IgD-negative memory B cell (primary cell): ENCODE measurements around the gene IRF2BP2. TPM values are rescaled to one million over a fixed set of nuclear protein-coding genes. Genes with fewer than 3 reads are reported as not detected.

Experiments used
- H3K27ac Mint-ChIP-seq, 3 donors: one replicate each; pipeline ENCODE4 v1.8.0; 2020 to 2022; ENCODE audit warnings: mild to moderate bottlenecking in 3 of 3, mixed read lengths in 3 of 3, moderate library complexity in 1 of 3
- H3K27me3 Mint-ChIP-seq: one replicate; pipeline ENCODE4 v1.8.0; 2021; ENCODE audit warnings: mixed read lengths
- H3K36me3 Mint-ChIP-seq: one replicate; pipeline ENCODE4 v1.8.0; 2020; ENCODE audit warnings: mild to moderate bottlenecking, mixed read lengths
- H3K4me1 Mint-ChIP-seq, 3 donors: one replicate each; pipeline ENCODE4 v1.8.0; 2020 to 2022; ENCODE audit warnings: mixed read lengths in 3 of 3, mild to moderate bottlenecking in 1 of 3
- H3K4me3 Mint-ChIP-seq, 4 donors: one replicate each; pipeline ENCODE4 v1.8.0; 2020 to 2022; ENCODE audit warnings: mild to moderate bottlenecking in 4 of 4, mixed read lengths in 4 of 4, moderate library complexity in 3 of 4
- H3K9me3 Mint-ChIP-seq, 3 donors: one replicate each; pipeline ENCODE4 v1.8.0; 2020 to 2021; ENCODE audit warnings: mixed read lengths in 3 of 3, mild to moderate bottlenecking in 1 of 3
- polyA plus RNA-seq: library from polyadenylated mRNA; unstranded; fragments of 300-500 nt; fragmentation: Illumina TruSeq; gene quantifications from one replicate; pipeline ENCODE4 v1.2.3, GENCODE V29; 2021

The IRF2BP2 gene
- 39.1 TPM for polyA plus RNA-seq

DNA sequence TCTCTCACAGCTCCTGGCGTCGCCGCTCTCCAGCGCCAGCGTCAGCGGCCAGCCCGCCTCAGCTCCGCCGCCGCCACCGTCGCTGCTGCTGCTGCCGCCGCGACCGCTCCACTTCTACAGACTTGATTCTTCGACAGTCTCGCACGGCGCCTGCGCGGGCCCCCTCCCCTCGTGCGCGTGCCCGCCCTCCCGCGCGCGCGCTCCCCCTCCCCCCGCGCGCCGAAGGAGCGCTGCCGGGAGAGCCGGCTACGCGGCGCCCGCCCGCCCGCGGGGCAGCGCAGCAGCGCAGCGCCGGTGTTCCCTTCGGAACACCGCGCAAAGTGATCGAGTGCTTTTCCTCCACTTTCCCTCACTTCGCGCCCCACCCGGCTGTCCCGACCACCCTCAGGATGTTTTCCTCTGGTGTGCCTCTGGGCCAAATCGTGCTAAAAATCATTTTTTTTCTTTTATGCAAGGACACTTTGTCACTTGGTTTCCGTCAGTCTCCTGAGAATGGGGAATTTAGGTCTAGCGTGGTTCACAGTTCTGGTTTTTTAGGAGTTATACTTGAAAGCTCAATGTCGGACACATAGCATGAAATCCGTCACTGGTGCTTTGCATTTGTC, at the start of gene IRF2BP2:
Gene IRF2BP2, minus strand, starts transcription at position 118 of the 605 bp plus-strand sequence. CDS start 684 bp downstream, outside the sequence.
- H3K4me3 Mint-ChIP-seq = peak within 1 kb of the TSS; percentile 83 to 98 (median 91)
- peaks cover 9% of the 10 kb centered on the region for H3K36me3 Mint-ChIP-seq
- H3K27me3 Mint-ChIP-seq = no peaks in the 10 kb centered on the region
- H3K4me1 Mint-ChIP-seq = peaks cover 43 to 48% (median 44%) of the 10 kb centered on the region in 3 donors
- H3K9me3 Mint-ChIP-seq = peaks cover 0 to 2% (median 1%) of the 10 kb centered on the region in 3 donors
- peak within 1 kb of the TSS; percentile 91 to 98 (median 95) for H3K27ac Mint-ChIP-seq

DNA sequence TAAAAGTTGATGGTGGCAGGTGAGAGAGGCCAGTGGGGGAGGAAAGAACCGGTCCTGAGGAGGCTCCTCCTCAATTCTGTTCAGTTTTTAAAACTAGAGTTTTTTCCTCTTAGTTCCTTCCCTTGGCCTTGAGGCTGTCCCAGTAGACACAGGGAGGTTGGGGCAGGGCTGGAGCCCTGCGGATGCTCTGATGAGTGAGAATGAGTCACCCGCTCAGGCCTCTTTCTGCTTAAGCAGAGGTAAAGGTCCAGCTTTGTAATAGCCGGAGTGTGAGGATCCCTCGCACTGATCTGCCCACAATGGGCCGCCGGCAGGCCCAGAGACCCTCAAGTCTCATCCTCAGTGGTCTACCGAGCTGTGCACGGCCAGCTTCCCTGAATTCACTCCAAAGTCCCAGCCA, 49.6 kb upstream of the IRF2BP2 start:
- H3K4me1 Mint-ChIP-seq = peaks cover 0 to 5% (median 4%) of the 10 kb centered on the region in 3 donors
- no peaks in the 10 kb centered on the region for H3K27me3 Mint-ChIP-seq
- H3K36me3 Mint-ChIP-seq = no peaks in the 10 kb centered on the region
- H3K27ac Mint-ChIP-seq = no peak overlapping the region
- no peak overlapping the region for H3K4me3 Mint-ChIP-seq
- H3K9me3 Mint-ChIP-seq = no peaks in the 10 kb centered on the region

GRCh38 chr1:234658138-234658537, 48.2 kb upstream of the IRF2BP2 start:
- Mint-ChIP-seq H3K27ac (no peak overlapping the region), H3K4me1 (peaks cover 0 to 5% (median 4%) of the 10 kb centered on the region in 3 donors), H3K27me3 (no peaks in the 10 kb centered on the region), H3K4me3 (no peak overlapping the region), H3K9me3 (peaks cover 0 to 3% (median 0%) of the 10 kb centered on the region in 3 donors), H3K36me3 (no peaks in the 10 kb centered on the region)

DNA sequence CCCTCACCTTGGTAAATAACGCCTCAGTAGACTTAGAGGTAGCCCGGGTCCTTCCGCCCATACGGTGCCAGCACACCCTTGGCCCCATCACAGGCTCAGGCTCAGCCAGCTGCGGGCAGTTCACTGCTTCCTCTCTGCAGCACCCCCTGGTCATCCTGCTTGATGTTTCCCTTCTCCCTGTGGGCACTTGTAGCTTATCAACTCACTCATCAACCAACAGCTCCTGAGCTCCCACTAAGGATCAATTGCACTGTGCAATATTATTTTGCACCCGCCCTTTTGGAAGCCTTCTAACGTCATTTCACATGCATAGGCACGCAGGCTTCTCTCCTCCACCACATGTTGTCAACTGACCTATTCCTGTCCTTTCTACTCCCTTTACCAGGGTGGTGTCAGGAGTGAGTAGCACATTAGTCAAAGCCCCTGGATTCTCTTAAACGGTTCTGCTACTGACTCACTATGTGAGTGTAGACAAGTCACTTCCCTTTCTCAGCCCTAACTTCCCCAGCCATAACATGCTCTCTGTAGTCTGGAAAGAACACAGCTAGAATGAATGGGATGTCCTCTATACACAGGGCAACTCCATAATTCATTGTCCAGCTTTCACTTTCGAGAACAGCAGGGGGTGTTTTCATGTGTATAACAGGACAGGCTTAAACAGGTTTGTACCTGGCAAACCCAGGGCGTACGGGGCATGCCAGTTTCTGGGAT, 47.1 kb upstream of the IRF2BP2 start:
- no peak overlapping the region for H3K27ac Mint-ChIP-seq

GRCh38 chr1:234656070-234656895, 46.3 kb upstream of the IRF2BP2 start:
- peaks cover 0 to 3% (median 0%) of the 10 kb centered on the region in 3 donors for H3K9me3 Mint-ChIP-seq
- H3K27ac Mint-ChIP-seq = no peak overlapping the region
- no peaks in the 10 kb centered on the region for H3K27me3 Mint-ChIP-seq
- H3K36me3 Mint-ChIP-seq = no peaks in the 10 kb centered on the region
- no peak overlapping the region for H3K4me3 Mint-ChIP-seq
- peaks cover 0 to 5% (median 4%) of the 10 kb centered on the region in 3 donors for H3K4me1 Mint-ChIP-seq

More for the DNA sequence above, 47.1 kb upstream of the IRF2BP2 start:
- peaks cover 0 to 3% (median 0%) of the 10 kb centered on the region in 3 donors for H3K9me3 Mint-ChIP-seq
- no peaks in the 10 kb centered on the region for H3K36me3 Mint-ChIP-seq
- peaks cover 0 to 5% (median 4%) of the 10 kb centered on the region in 3 donors for H3K4me1 Mint-ChIP-seq
- no peaks in the 10 kb centered on the region for H3K27me3 Mint-ChIP-seq
- H3K4me3 Mint-ChIP-seq = no peak overlapping the region

- Mint-ChIP-seq H3K36me3 (no peaks in the 10 kb centered on the region), H3K4me3 (no peak overlapping the region), H3K27me3 (no peaks in the 10 kb centered on the region), H3K27ac (no peak overlapping the region), H3K4me1 (peaks cover 0 to 5% (median 4%) of the 10 kb centered on the region in 3 donors), H3K9me3 (peaks cover 0 to 3% (median 0%) of the 10 kb centered on the region in 3 donors)
Measured at GRCh38 chr1:234655328-234656069, 45.5 kb upstream of the IRF2BP2 start.

DNA sequence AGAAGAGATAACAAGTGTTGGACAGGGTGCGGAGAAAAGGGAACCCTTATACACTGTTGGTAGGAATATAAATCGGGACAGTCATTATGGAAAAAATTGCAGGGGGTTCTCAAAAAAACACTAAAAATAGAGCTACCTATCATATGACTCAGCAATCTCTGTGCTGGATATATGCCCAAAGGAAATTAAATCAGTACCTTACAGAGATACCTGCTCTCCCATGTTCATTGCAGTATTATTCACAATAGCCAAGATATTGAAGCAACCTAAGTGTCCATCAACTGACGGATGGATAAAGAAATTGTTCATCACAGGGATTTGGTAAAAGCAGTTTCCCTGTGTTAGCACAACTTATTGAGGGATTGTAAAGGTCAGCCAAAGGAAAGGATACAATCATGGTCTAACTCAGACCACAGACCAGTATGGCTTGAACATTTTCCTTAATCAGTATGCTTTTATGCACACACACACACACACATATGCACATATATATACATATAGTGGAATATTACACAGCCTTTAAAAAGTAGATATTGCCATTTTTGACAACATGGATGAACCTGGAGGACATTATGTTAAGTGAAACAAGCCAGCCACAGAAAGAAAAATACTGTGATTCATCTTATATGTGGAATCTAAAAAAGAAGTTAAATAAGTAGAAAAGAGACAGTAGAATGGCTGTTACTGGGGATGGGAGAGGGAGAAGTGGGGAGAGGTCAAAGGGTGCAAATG, 44.2 kb upstream of the IRF2BP2 start:
- peaks cover 0 to 5% (median 4%) of the 10 kb centered on the region in 3 donors for H3K4me1 Mint-ChIP-seq
- no peak overlapping the region for H3K27ac Mint-ChIP-seq
- H3K4me3 Mint-ChIP-seq = no peak overlapping the region
- peaks cover 0 to 3% (median 0%) of the 10 kb centered on the region in 3 donors for H3K9me3 Mint-ChIP-seq
- H3K27me3 Mint-ChIP-seq = no peaks in the 10 kb centered on the region
- peaks cover 1% of the 10 kb centered on the region for H3K36me3 Mint-ChIP-seq

DNA sequence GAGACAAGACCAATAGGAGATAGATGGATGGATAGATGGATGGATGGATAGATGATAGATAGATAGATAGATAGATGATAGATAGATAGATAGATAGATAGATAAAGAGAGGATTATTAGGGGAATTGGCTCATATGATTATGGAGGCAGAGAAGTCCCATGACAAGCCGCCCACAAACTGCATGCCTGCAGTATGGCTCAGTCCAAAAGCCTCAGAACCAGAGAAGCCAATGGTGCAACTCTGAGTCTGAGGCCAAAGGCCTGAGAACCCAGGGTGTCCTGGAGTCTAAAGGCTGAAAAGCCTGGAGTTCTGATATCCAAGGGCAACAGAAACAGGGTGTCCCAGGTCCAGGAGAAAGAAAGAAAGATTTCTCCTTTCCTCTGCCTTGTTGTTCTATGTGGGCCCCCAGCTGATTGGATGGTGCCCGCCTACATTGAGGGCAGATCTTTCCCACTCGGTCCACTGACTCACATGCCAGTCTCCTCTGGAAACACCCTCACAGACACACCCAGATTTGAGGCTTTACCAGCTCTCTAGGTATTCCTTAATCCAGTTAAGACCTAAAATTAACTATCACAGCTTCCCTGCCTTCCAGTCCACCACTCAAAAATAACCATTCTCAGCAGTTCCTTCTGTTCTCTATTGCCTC, 39.6 kb upstream of the IRF2BP2 start:
- Mint-ChIP-seq H3K36me3 (peaks cover 4% of the 10 kb centered on the region), H3K9me3 (peaks cover 3 to 6% (median 4%) of the 10 kb centered on the region in 3 donors), H3K4me3 (no peak overlapping the region), H3K4me1 (peaks cover 0 to 2% (median 0%) of the 10 kb centered on the region in 3 donors), H3K27ac (no peak overlapping the region), H3K27me3 (no peaks in the 10 kb centered on the region)

DNA sequence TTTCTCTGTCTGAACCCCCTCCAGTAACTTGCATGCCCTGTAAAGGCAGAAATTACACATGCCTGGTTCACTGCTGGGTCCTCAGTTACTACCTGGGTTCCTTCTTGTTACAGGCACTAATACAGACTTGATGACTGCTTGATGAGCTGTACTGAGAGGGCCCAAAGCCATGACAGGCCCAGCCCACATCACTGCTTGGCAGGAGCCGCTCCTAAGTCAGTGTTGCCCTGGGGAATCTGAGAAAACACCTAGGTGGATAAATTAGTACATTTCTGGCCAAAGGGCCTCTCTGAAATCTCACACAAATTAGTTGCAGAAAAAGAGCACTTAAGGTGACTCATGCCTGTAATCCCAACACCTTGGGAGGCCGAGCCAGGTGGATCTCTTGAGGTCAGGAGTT, 37.8 kb upstream of the IRF2BP2 start:
- Mint-ChIP-seq H3K27ac (no peak overlapping the region), H3K4me3 (no peak overlapping the region), H3K4me1 (peaks cover 0 to 2% (median 0%) of the 10 kb centered on the region in 3 donors), H3K9me3 (peaks cover 2 to 4% (median 3%) of the 10 kb centered on the region in 3 donors), H3K36me3 (peaks cover 4% of the 10 kb centered on the region), H3K27me3 (no peaks in the 10 kb centered on the region)

GRCh38 chr1:234647245-234647644, 37.3 kb upstream of the IRF2BP2 start:
- Mint-ChIP-seq H3K27ac (no peak overlapping the region), H3K4me1 (peaks cover 0 to 2% (median 0%) of the 10 kb centered on the region in 3 donors), H3K36me3 (peaks cover 4% of the 10 kb centered on the region), H3K9me3 (peaks cover 2 to 6% (median 4%) of the 10 kb centered on the region in 3 donors), H3K27me3 (no peaks in the 10 kb centered on the region), H3K4me3 (no peak overlapping the region)

- Mint-ChIP-seq H3K27me3 (no peaks in the 10 kb centered on the region), H3K4me1 (peaks cover 0 to 2% (median 0%) of the 10 kb centered on the region in 3 donors), H3K27ac (no peak overlapping the region), H3K36me3 (peaks cover 4% of the 10 kb centered on the region), H3K4me3 (no peak overlapping the region), H3K9me3 (peaks cover 2 to 6% (median 4%) of the 10 kb centered on the region in 3 donors)
Measured at GRCh38 chr1:234645964-234646363, 36.0 kb upstream of the IRF2BP2 start.

DNA sequence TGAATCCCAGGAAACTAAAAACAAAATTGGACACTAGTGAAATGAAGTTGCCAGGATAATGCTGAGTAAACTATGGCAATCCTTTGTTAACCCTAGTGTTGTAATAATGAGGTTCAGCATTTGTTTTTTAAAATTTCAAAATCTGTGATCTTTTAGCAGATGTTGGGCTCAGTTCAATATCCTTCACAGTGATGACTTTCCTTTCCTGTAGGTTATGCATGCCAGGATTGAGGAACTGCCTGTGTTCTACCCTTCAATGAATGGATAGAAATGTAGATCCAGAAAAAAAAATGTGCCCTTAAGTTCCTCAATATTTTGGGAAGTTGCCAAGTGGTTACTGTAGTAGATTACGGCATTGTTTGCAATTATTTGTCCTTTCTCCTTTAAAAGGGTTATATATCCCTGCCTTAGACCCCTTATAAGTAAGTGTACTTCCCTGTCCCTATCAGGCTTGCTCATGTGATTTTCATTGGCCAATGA, 35.5 kb upstream of the IRF2BP2 start:
- Mint-ChIP-seq H3K9me3 (peaks cover 2 to 6% (median 4%) of the 10 kb centered on the region in 3 donors), H3K4me1 (peaks cover 0 to 2% (median 0%) of the 10 kb centered on the region in 3 donors), H3K36me3 (peaks cover 4% of the 10 kb centered on the region), H3K27ac (no peak overlapping the region), H3K27me3 (no peaks in the 10 kb centered on the region), H3K4me3 (no peak overlapping the region)

DNA sequence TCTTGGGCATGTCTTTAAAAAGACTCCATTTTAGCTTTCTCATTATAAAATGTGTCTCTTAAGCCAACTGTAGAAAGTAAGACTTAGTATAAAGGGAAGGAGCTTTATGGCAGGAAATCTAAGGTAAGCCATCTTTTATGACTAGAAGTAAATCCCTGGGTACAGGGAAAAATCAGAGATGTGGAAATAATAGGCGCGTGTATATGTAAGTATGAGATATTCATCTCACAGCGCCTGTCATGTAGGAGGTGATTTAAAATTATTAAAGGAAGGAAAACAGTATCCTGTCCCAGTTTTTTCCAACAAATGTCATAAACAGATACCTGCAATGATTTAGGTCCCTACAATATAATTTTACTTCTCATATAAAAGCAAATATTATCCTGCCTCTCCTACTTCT, 35.0 kb upstream of the IRF2BP2 start:
- Mint-ChIP-seq H3K4me3 (no peak overlapping the region), H3K27me3 (no peaks in the 10 kb centered on the region), H3K27ac (no peak overlapping the region), H3K36me3 (peaks cover 4% of the 10 kb centered on the region), H3K4me1 (peaks cover 0 to 2% (median 0%) of the 10 kb centered on the region in 3 donors), H3K9me3 (peaks cover 2 to 6% (median 4%) of the 10 kb centered on the region in 3 donors)
